Measurements from ENCODE around the gene CEP43.

DNA sequence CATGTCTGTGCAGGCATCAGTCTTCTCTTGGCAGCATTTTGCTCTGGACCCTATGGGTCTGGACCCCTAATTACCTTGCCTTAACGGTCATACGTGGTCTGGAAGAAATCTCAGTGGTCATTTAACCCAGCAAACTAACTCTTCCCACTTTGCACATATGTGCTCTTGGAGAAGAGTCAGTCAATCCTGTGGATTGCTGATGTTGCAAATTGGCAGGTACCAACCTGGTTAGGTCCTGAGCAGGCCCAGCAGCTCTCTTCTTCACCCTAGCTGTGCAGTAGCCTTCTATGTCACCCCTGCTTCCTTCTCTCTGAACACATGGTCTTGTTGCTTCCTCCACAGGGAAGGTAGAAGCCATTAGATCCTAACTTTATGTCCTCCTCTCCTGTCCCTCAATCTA lies 1.6 kb downstream of the CEP43 start:
- no peak for TF ChIP-seq EZH2 (IDR thresholded peaks at IDR 0.05; ENCODE audit: borderline replicate concordance, low read length)
- TF ChIP-seq, protein P1, sequence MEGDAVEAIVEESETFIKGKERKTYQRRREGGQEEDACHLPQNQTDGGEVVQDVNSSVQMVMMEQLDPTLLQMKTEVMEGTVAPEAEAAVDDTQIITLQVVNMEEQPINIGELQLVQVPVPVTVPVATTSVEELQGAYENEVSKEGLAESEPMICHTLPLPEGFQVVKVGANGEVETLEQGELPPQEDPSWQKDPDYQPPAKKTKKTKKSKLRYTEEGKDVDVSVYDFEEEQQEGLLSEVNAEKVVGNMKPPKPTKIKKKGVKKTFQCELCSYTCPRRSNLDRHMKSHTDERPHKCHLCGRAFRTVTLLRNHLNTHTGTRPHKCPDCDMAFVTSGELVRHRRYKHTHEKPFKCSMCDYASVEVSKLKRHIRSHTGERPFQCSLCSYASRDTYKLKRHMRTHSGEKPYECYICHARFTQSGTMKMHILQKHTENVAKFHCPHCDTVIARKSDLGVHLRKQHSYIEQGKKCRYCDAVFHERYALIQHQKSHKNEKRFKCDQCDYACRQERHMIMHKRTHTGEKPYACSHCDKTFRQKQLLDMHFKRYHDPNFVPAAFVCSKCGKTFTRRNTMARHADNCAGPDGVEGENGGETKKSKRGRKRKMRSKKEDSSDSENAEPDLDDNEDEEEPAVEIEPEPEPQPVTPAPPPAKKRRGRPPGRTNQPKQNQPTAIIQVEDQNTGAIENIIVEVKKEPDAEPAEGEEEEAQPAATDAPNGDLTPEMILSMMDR (IDR thresholded peaks at IDR 0.05; ENCODE audit: low read length): no peak

All from OCI-LY1 (cell line).